Endothelial cell of umbilical vein (primary cell): ENCODE results near the gene GDF2. TPM values are rescaled to one million over a fixed set of nuclear protein-coding genes. Genes with fewer than 3 reads are reported as not detected.

Source experiments
- BruUV-seq: library from RNA; stranded (reverse); fragments of 400-500 nt; replicated peaks from 2 replicates; lab custom pipeline; 2021; lab: Mats Ljungman, UMichigan
- CTCF ChIA-PET: fragments of 300-600, 350-600 bp; sonication (Branson Sonifier 250); formaldehyde crosslinking; loops from one replicate; lab custom pipeline; 2021; ENCODE audit warnings: antibody characterized with exemption, inconsistent platforms; lab: Charles Lee
- POLR2A ChIA-PET: fragments of 300-600, 350-600 bp; sonication (Branson Sonifier 250); formaldehyde crosslinking; loops from one replicate; lab custom pipeline; 2021; ENCODE audit warnings: antibody characterized with exemption, inconsistent platforms; lab: Charles Lee
- DNase-seq: peaks from one replicate; pipeline ENCODE4 v3.0.0-alpha.2; 2011; ENCODE audit warnings: low read depth, low spot score
- FAIRE-seq: peaks from 2 replicates; lab custom pipeline; 2011; peaks lifted over from hg19 to GRCh38; lab: Jason Lieb, UNC
- H2AFZ ChIP-seq: 2 replicates; pipeline ENCODE4 v1.6.0; 2012; ENCODE audit warnings: low read depth, low read length, control low read depth, inconsistent platforms
- H3K27ac ChIP-seq: 2 replicates; pipeline ENCODE4 v1.5.1; 2011; ENCODE audit warnings: low read depth, mild to moderate bottlenecking, control low read depth, low read length, moderate library complexity; ENCODE audit not compliant: insufficient read depth
- H3K27me3 ChIP-seq, 2 experiments: 2 replicates each; pipeline versions ENCODE4 v1.6.0 to v1.6.1; 2011; ENCODE audit warnings: low read length in 2 of 2, mixed read lengths in 1 of 2; ENCODE audit not compliant: control insufficient read depth in 2 of 2, insufficient read depth in 2 of 2
- H3K36me3 ChIP-seq, 2 experiments: 2 replicates in 1 of 2; 3 replicates in 1 of 2; pipeline ENCODE4 v1.5.1; 2011; ENCODE audit warnings: low read length in 2 of 2, mild to moderate bottlenecking in 1 of 2, moderate library complexity in 1 of 2; ENCODE audit not compliant: control insufficient read depth in 2 of 2, insufficient read depth in 2 of 2; ENCODE audit errors: extremely low read depth in 1 of 2
- H3K4me1 ChIP-seq: 3 replicates; pipeline ENCODE4 v1.5.1; 2011; ENCODE audit warnings: mild to moderate bottlenecking, low read length; ENCODE audit not compliant: control insufficient read depth, insufficient read depth; ENCODE audit errors: extremely low read depth
- H3K4me2 ChIP-seq: 2 replicates; pipeline ENCODE4 v1.6.1; 2011; ENCODE audit warnings: low read length, control low read depth, mixed read lengths; ENCODE audit not compliant: insufficient read depth
- H3K4me3 ChIP-seq, 3 experiments: fragments of 200-600 bp in 1 of 3; sonication (generic), shearing (Covaris generic) in 1 of 3; replicated peaks in 1 of 3; 2 replicates each; pipeline ENCODE4 v1.5.1; 2011 to 2016; ENCODE audit warnings: control low read depth in 3 of 3, low read length in 3 of 3, mild to moderate bottlenecking in 2 of 3, inconsistent platforms in 1 of 3, low read depth in 1 of 3, moderate library complexity in 1 of 3; ENCODE audit not compliant: insufficient read depth in 1 of 3
- H3K79me2 ChIP-seq: 2 replicates; pipeline ENCODE4 v1.6.0; 2012; ENCODE audit warnings: low read length, inconsistent platforms; ENCODE audit not compliant: control insufficient read depth, insufficient read depth
- H3K9ac ChIP-seq: replicated peaks from 2 replicates; pipeline ENCODE3; 2011; ENCODE audit warnings: low read length, control low read depth; ENCODE audit not compliant: insufficient read depth; ENCODE audit errors: extremely low read depth
- H3K9me1 ChIP-seq: replicated peaks from 3 replicates; pipeline ENCODE4 v1.6.0; 2011; ENCODE audit warnings: mild to moderate bottlenecking, low read length; ENCODE audit not compliant: control insufficient read depth, insufficient read depth; ENCODE audit errors: extremely low read depth
- H3K9me3 ChIP-seq: replicated peaks from 2 replicates; pipeline ENCODE4 v1.5.1; 2012; ENCODE audit warnings: low read length, inconsistent platforms; ENCODE audit not compliant: control insufficient read depth, insufficient read depth
- H4K20me1 ChIP-seq: replicated peaks from 2 replicates; pipeline ENCODE3; 2011; ENCODE audit warnings: mild to moderate bottlenecking, low read length; ENCODE audit not compliant: control insufficient read depth, insufficient read depth; ENCODE audit errors: extremely low read depth
- EZH2 ChIP-seq: IDR thresholded peaks from 2 replicates; pipeline ENCODE4 v1.6.1; 2012; ENCODE audit warnings: borderline replicate concordance, low read depth, mild to moderate bottlenecking, moderate library complexity, low read length, inconsistent platforms; ENCODE audit not compliant: severe bottlenecking
- FOS ChIP-seq: IDR thresholded peaks from 2 replicates; pipeline ENCODE4 v1.6.1; 2011; ENCODE audit warnings: mild to moderate bottlenecking, low read length, moderate library complexity, borderline replicate concordance; ENCODE audit not compliant: insufficient read depth
- GATA2 ChIP-seq: IDR thresholded peaks from 2 replicates; pipeline ENCODE4 v1.7.0; 2011; ENCODE audit warnings: low read depth, mild to moderate bottlenecking, moderate library complexity, mixed read lengths, low read length; ENCODE audit not compliant: insufficient read length, insufficient read depth
- JUN ChIP-seq: IDR thresholded peaks from 2 replicates; pipeline ENCODE4 v1.6.1; 2011; ENCODE audit warnings: borderline replicate concordance, low read depth; ENCODE audit not compliant: insufficient read length, insufficient read depth
- MAX ChIP-seq: IDR thresholded peaks from 2 replicates; pipeline ENCODE4 v1.6.1; 2011; ENCODE audit not compliant: insufficient read depth, insufficient read length
- MYC ChIP-seq: IDR thresholded peaks from one replicate; pipeline ENCODE4 v1.6.1; 2011; ENCODE audit warnings: mild to moderate bottlenecking, low read depth, low read length
- POLR2A ChIP-seq: IDR thresholded peaks from 2 replicates; pipeline ENCODE4 v1.6.1; 2012; ENCODE audit warnings: low read depth, mild to moderate bottlenecking, control low read depth, low read length
- POLR2AphosphoS5 ChIP-seq: IDR thresholded peaks from 2 replicates; pipeline ENCODE4 v1.6.1; 2012; ENCODE audit warnings: low read depth, mild to moderate bottlenecking, control low read depth, low read length, moderate library complexity; ENCODE audit not compliant: insufficient read depth
- dilution Hi-C: fragments of 300-500 bp; cut with MboI; formaldehyde crosslinking; loops from one replicate; pipeline ENCODE4 v1.15.0; 2019; ENCODE audit warnings: low sequenced_read_pairs; ENCODE audit not compliant: extremely low pct_ligation_motif_present
- intact Hi-C: fragments of 100-400 bp; cut with micrococcal nuclease; formaldehyde crosslinking; loops from one replicate; pipeline ENCODE4 v1.10.0; 2022
- polyA plus RNA-seq, 4 experiments: library from polyadenylated mRNA; depleted of rRNA in 3 of 4; stranded (reverse) in 3 of 4; unstranded in 1 of 4; fragments of >200 nt; gene quantifications; 2 replicates each; pipeline versions ENCODE4 v1.2.1 to v1.2.3, GENCODE V29; 2011 to 2012; ENCODE audit warnings: missing spikeins in 1 of 4
- total RNA-seq: library from RNA; stranded (reverse); gene quantifications from 2 replicates; pipeline ENCODE4 v1.2.3, GENCODE V29; 2021
- TF ChIP-seq, protein P1 (sequence below), 2 donors: IDR thresholded peaks; 1 replicate in 1 of 2; 2 replicates in 1 of 2; pipeline ENCODE4 v1.5.1; 2011; ENCODE audit warnings: low read length in 2 of 2, mild to moderate bottlenecking in 2 of 2, moderate library complexity in 2 of 2, control low read depth in 1 of 2, inconsistent platforms in 1 of 2, low read depth in 1 of 2; ENCODE audit not compliant: insufficient read depth in 1 of 2; ENCODE audit errors: extremely low read depth in 1 of 2

GDF2 gene
- total and polyA plus RNA-seq, 2 donors (not counting 3 experiments of a cell fraction or from before 2014, with no cell fraction given), result not detected

GRCh38 chr10:47363781-47364180 lies 41.5 kb downstream of the GDF2 start:
- no peak for DNase-seq
- no peak for FAIRE-seq
- Histone ChIP-seq H3K27ac (no peak overlapping the region), H3K9me3 (no peaks in the 10 kb centered on the region), H3K9ac (no peak overlapping the region), H3K4me1 (no peaks in the 10 kb centered on the region), H3K9me1 (no peaks in the 10 kb centered on the region), H2AFZ (no peak overlapping the region), H3K79me2 (no peaks in the 10 kb centered on the region), H3K27me3 (no peaks in the 10 kb centered on the region), H3K4me2 (no peak overlapping the region), H4K20me1 (no peaks in the 10 kb centered on the region), H3K4me3 (no peak overlapping the region), H3K36me3 (no peaks in the 10 kb centered on the region)
- intact Hi-C loops, result no loop called here
- ChIA-PET POLR2A (no interaction called here), CTCF (interaction anchor here (1.8 kb wide), 1 partner anchor 23 kb away, joined by 5 read pairs; no protein-coding TSS in a partner anchor)
- no TSS peak for BruUV-seq
- dilution Hi-C loops, result no loop called here
- no peak for TF ChIP-seq POLR2AphosphoS5
- TF ChIP-seq GATA2, result no peak
- TF ChIP-seq MYC, result no peak
- no peak for TF ChIP-seq EZH2
- TF ChIP-seq POLR2A, result no peak
- TF ChIP-seq FOS, result no peak
- TF ChIP-seq MAX, result no peak
- TF ChIP-seq JUN, result no peak

GRCh38 chr10:47364366-47364765 lies 42.1 kb downstream of the GDF2 start:
- intact Hi-C loops, result no loop called here
- Histone ChIP-seq H4K20me1 (no peaks in the 10 kb centered on the region), H2AFZ (no peak overlapping the region), H3K4me1 (no peaks in the 10 kb centered on the region), H3K9me1 (no peaks in the 10 kb centered on the region), H3K9ac (no peak overlapping the region), H3K4me3 (no peak overlapping the region), H3K4me2 (no peak overlapping the region), H3K27me3 (no peaks in the 10 kb centered on the region), H3K79me2 (no peaks in the 10 kb centered on the region), H3K27ac (no peak overlapping the region), H3K36me3 (no peaks in the 10 kb centered on the region), H3K9me3 (no peaks in the 10 kb centered on the region)
- no TSS peak for BruUV-seq
- CTCF ChIA-PET, result interaction anchor here (1.8 kb wide), 2 partner anchors 12 to 23 kb away, joined by 5 read pairs; no protein-coding TSS in a partner anchor
- no peak for TF ChIP-seq POLR2AphosphoS5
- TF ChIP-seq JUN, result no peak
- TF ChIP-seq FOS, result no peak
- TF ChIP-seq POLR2A, result no peak
- TF ChIP-seq GATA2, result no peak
- TF ChIP-seq, protein P1, sequence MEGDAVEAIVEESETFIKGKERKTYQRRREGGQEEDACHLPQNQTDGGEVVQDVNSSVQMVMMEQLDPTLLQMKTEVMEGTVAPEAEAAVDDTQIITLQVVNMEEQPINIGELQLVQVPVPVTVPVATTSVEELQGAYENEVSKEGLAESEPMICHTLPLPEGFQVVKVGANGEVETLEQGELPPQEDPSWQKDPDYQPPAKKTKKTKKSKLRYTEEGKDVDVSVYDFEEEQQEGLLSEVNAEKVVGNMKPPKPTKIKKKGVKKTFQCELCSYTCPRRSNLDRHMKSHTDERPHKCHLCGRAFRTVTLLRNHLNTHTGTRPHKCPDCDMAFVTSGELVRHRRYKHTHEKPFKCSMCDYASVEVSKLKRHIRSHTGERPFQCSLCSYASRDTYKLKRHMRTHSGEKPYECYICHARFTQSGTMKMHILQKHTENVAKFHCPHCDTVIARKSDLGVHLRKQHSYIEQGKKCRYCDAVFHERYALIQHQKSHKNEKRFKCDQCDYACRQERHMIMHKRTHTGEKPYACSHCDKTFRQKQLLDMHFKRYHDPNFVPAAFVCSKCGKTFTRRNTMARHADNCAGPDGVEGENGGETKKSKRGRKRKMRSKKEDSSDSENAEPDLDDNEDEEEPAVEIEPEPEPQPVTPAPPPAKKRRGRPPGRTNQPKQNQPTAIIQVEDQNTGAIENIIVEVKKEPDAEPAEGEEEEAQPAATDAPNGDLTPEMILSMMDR (IDR thresholded peaks at IDR 0.05; ENCODE audit: extremely low read depth in 1 of 2, insufficient read depth in 1 of 2, low read depth in 1 of 2, low read length in 2 of 2), result no peak
- TF ChIP-seq EZH2, result no peak
- no peak for TF ChIP-seq MAX
- no peak for TF ChIP-seq MYC
- dilution Hi-C loops, result no loop called here
- POLR2A ChIA-PET, result no interaction called here
- DNase-seq (no peak), FAIRE-seq (no peak)
